DOHH2 (cell line): ENCODE data around the gene FSCN2.
A peak's percentile ranks its signal among the peaks of the same experiment; 100 is the strongest.

Experiments
- H3F3A ChIP-seq: fragments of 200-600 bp; sonication (generic), shearing (Covaris generic); 2 replicates; pipeline ENCODE4 v1.6.0; 2016; ENCODE audit warnings: antibody characterized with exemption, mild to moderate bottlenecking; ENCODE audit not compliant: control insufficient read depth, insufficient read depth
- H3K27ac ChIP-seq: fragments of 200-600 bp; sonication (generic); 2 replicates; pipeline ENCODE4 v1.5.1; 2014; ENCODE audit warnings: low read depth, mild to moderate bottlenecking, low read length, moderate library complexity
- H3K27me3 ChIP-seq: fragments of 200-600 bp; sonication (generic); 2 replicates; pipeline ENCODE4 v1.6.1; 2014; ENCODE audit warnings: mild to moderate bottlenecking, low read length, mixed read lengths; ENCODE audit not compliant: control insufficient read depth
- H3K36me3 ChIP-seq: fragments of 200-600 bp; sonication (generic); 2 replicates; pipeline ENCODE4 v1.6.1; 2014; ENCODE audit warnings: mild to moderate bottlenecking, low read length, moderate library complexity, mixed read lengths; ENCODE audit not compliant: control insufficient read depth
- H3K4me1 ChIP-seq: fragments of 200-600 bp; sonication (generic); 2 replicates; pipeline ENCODE4 v1.6.1; 2014; ENCODE audit warnings: mild to moderate bottlenecking, low read length, mixed read lengths; ENCODE audit not compliant: control insufficient read depth
- H3K4me2 ChIP-seq: fragments of 200-600 bp; sonication (generic); 2 replicates; pipeline ENCODE4 v1.6.0; 2014; ENCODE audit warnings: mild to moderate bottlenecking, low read length, moderate library complexity
- H3K4me3 ChIP-seq: fragments of 200-600 bp; sonication (generic); 2 replicates; pipeline ENCODE4 v1.5.1; 2014; ENCODE audit warnings: mild to moderate bottlenecking, low read length, mixed read lengths
- H3K79me2 ChIP-seq: fragments of 200-600 bp; sonication (generic); 2 replicates; pipeline ENCODE4 v1.6.1; 2014; ENCODE audit warnings: mild to moderate bottlenecking, low read length, mixed read lengths; ENCODE audit not compliant: control insufficient read depth
- H3K9me2 ChIP-seq: fragments of 200-600 bp; sonication (generic); replicated peaks from 2 replicates; pipeline ENCODE4 v1.6.1; 2014; ENCODE audit warnings: mild to moderate bottlenecking, low read length, mixed read lengths; ENCODE audit not compliant: control insufficient read depth
- H3K9me3 ChIP-seq: fragments of 200-600 bp; sonication (generic); 2 replicates; pipeline ENCODE4 v1.6.1; 2014; ENCODE audit warnings: antibody characterized with exemption, low read length, mixed read lengths; ENCODE audit not compliant: control insufficient read depth, insufficient read depth
- H4K20me1 ChIP-seq: fragments of 200-600 bp; sonication (generic); 2 replicates; pipeline ENCODE4 v1.6.0; 2014; ENCODE audit warnings: low read depth, mild to moderate bottlenecking, antibody characterized with exemption, low read length, moderate library complexity; ENCODE audit not compliant: control insufficient read depth, insufficient read depth
- CTCF ChIP-seq: fragments of 200-600 bp; sonication (generic); IDR thresholded peaks from one replicate; pipeline ENCODE4 v1.5.1; 2014; ENCODE audit warnings: antibody characterized with exemption, mild to moderate bottlenecking, low read depth, low read length; ENCODE audit not compliant: poor library complexity, severe bottlenecking
- EZH2phosphoT487 ChIP-seq: fragments of 200-600 bp; sonication (generic); IDR thresholded peaks from 2 replicates; pipeline ENCODE4 v1.6.1; 2017; ENCODE audit warnings: borderline replicate concordance, mild to moderate bottlenecking, antibody characterized with exemption, low read length, moderate library complexity, mixed read lengths

The FSCN2 gene

DNA sequence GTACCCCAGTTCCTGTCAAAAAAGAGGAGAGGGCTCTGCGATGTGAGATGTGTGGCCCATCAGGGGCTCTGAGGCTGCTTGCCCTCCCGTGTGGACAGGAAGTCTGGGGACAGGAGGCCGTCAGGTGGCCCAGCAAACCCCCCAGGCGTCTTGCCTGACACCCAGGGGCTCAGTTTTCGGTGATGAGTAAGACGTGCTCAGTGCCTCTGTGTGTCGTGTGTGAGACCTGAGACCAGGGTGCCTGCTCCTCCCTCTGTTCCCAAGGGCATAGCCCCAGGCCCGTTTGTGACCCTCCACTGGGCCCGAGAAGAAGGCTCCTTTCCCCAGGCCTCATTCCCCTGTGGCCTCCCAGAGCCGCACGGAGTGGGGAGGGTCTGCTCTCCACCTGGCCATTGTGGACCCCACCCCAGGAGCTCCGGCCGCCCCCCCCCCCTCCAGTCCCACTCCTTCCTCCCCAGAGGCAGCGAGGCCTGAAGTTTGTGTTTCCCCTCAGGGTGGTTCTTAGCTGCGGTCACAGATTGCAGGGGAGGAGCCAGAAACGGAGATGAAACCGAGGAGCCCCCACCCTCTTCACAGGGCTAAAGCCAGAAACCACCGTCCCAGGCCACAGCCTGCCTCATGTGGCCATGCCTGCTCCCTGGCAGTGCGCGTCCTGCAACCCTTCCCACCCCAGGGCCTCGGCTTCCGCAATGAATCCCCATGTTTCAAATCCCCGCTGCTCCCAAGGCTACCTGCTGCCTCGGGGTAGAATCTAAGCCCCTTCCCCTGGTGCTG is 10.7 kb upstream of the FSCN2 start:
- H3K9me3 ChIP-seq = no peaks in the 10 kb centered on the region
- H3K4me3 ChIP-seq = peak overlapping the region; percentile 88
- H4K20me1 ChIP-seq = no peaks in the 10 kb centered on the region
- TF ChIP-seq CTCF (no peak), EZH2phosphoT487 (no peak)
- peak overlapping the region; percentile 93 for H3K27ac ChIP-seq
- peaks cover 48% of the 10 kb centered on the region for H3F3A ChIP-seq
- H3K36me3 ChIP-seq = peaks cover 12% of the 10 kb centered on the region
- H3K27me3 ChIP-seq = no peaks in the 10 kb centered on the region
- peaks cover 64% of the 10 kb centered on the region for H3K4me1 ChIP-seq
- H3K4me2 ChIP-seq = peak overlapping the region; percentile 84
- peaks cover 34% of the 10 kb centered on the region for H3K79me2 ChIP-seq
- no peaks in the 10 kb centered on the region for H3K9me2 ChIP-seq

GRCh38 chr17:81518113-81518784 is 9.9 kb upstream of the FSCN2 start:
- Histone ChIP-seq H3K4me3 (peak overlapping the region; percentile 88), H4K20me1 (no peaks in the 10 kb centered on the region), H3K9me2 (no peaks in the 10 kb centered on the region), H3K4me2 (peak overlapping the region; percentile 84), H3K36me3 (peaks cover 9% of the 10 kb centered on the region; the same call in 1 of the 2 replicates), H3F3A (peaks cover 48% of the 10 kb centered on the region), H3K9me3 (no peaks in the 10 kb centered on the region), H3K27ac (peak overlapping the region; percentile 93), H3K79me2 (peaks cover 30% of the 10 kb centered on the region), H3K27me3 (no peaks in the 10 kb centered on the region), H3K4me1 (peaks cover 62% of the 10 kb centered on the region)
- no peak for TF ChIP-seq CTCF
- no peak for TF ChIP-seq EZH2phosphoT487

- H3K4me1 ChIP-seq = peaks cover 56% of the 10 kb centered on the region
- H3K9me3 ChIP-seq = no peaks in the 10 kb centered on the region
- H3K4me3 ChIP-seq = peak overlapping the region; percentile 88
- no peaks in the 10 kb centered on the region for H3K9me2 ChIP-seq
- H3K36me3 ChIP-seq = peaks cover 9% of the 10 kb centered on the region; the same call in 1 of the 2 replicates
- no peaks in the 10 kb centered on the region for H3K27me3 ChIP-seq
- TF ChIP-seq CTCF (no peak), EZH2phosphoT487 (no peak)
- H3K27ac ChIP-seq = peak overlapping the region; percentile 93
- H3K79me2 ChIP-seq = peaks cover 27% of the 10 kb centered on the region
- peaks cover 42% of the 10 kb centered on the region for H3F3A ChIP-seq
- peak overlapping the region; percentile 84 for H3K4me2 ChIP-seq
- no peaks in the 10 kb centered on the region for H4K20me1 ChIP-seq
These were observed 9.3 kb upstream of the FSCN2 start for GRCh38 chr17:81518785-81519283.
